GM12878 (cell line): ENCODE data around the gene PRDM16. TPM values are rescaled to one million over a fixed set of nuclear protein-coding genes. Genes with fewer than 3 reads are reported as not detected.

ENCODE experiments used
- ATAC-seq: fragments of 200-7000 bp; cut with Tn5 transposase; 3 replicates; pipeline ENCODE4 v1.9.1; 2020; ENCODE audit warnings: mild to moderate bottlenecking, moderate library complexity
- BruUV-seq: library from RNA; stranded (reverse); fragments of 400-500 nt; replicated peaks from 2 replicates; lab custom pipeline; 2021; lab: Mats Ljungman, UMichigan
- CTCF ChIA-PET: fragments of 300-600 bp; sonication (Branson Sonifier 250); formaldehyde crosslinking; extraction: SDS; loops from one replicate; lab custom pipeline; 2021; ENCODE audit warnings: inconsistent platforms; lab: Yijun Ruan, JAX
- POLR2A ChIA-PET: fragments of 350-600 bp; formaldehyde crosslinking; extraction: SDS; loops from one replicate; lab custom pipeline; 2021; ENCODE audit warnings: inconsistent platforms; lab: Charles Lee
- RAD21 ChIA-PET: fragments of 300-600 bp; sonication (Branson Sonifier 250); formaldehyde crosslinking; loops from one replicate; lab custom pipeline; 2023; ENCODE audit warnings: antibody characterized with exemption; ENCODE audit not compliant: unreplicated experiment; lab: Charles Lee
- SMC1A ChIA-PET: fragments of 300-600 bp; sonication (Branson Sonifier 250); formaldehyde crosslinking; loops from one replicate; lab custom pipeline; 2023; ENCODE audit not compliant: unreplicated experiment, uncharacterized antibody; lab: Charles Lee
- DNase-seq: peaks from one replicate; pipeline ENCODE4 v3.0.0-alpha.2; 2011; ENCODE audit warnings: low read depth, low spot score
- FAIRE-seq: peaks from 3 replicates; lab custom pipeline; 2011; peaks lifted over from hg19 to GRCh38; lab: Jason Lieb, UNC
- H2AFZ ChIP-seq: 2 replicates; pipeline ENCODE4 v1.6.0; 2011; ENCODE audit warnings: low read depth, low read length, control low read depth; ENCODE audit not compliant: control insufficient read depth
- H3K27ac ChIP-seq: 2 replicates; pipeline ENCODE4 v1.5.1; 2011; ENCODE audit warnings: control low read depth; ENCODE audit not compliant: control insufficient read depth, insufficient read depth
- H3K27me3 ChIP-seq, 2 experiments: replicated peaks in 1 of 2; 2 replicates each; pipeline versions ENCODE4 v1.6.0 to v1.6.1; 2011; ENCODE audit warnings: low read length in 1 of 2; ENCODE audit not compliant: control insufficient read depth in 2 of 2, insufficient read depth in 2 of 2
- H3K36me3 ChIP-seq, 2 experiments: 2 replicates each; pipeline ENCODE4 v1.5.1; 2011; ENCODE audit warnings: low read length in 1 of 2; ENCODE audit not compliant: control insufficient read depth in 2 of 2, insufficient read depth in 2 of 2
- H3K4me1 ChIP-seq: 2 replicates; pipeline ENCODE4 v1.6.1; 2011; ENCODE audit warnings: mild to moderate bottlenecking, low read length, moderate library complexity, mixed read lengths; ENCODE audit not compliant: control insufficient read depth, insufficient read depth
- H3K4me2 ChIP-seq: 2 replicates; pipeline ENCODE4 v1.6.0; 2011; ENCODE audit warnings: control low read depth; ENCODE audit not compliant: control insufficient read depth, insufficient read depth
- H3K4me3 ChIP-seq: fragments of 200-600 bp; sonication (generic); 2 replicates; pipeline ENCODE4 v1.5.1; 2016
- H3K79me2 ChIP-seq: 2 replicates; pipeline ENCODE4 v1.6.0; 2011; ENCODE audit warnings: low read length; ENCODE audit not compliant: control insufficient read depth, insufficient read depth
- H3K9ac ChIP-seq: 2 replicates; pipeline ENCODE4 v1.8.0; 2011; ENCODE audit warnings: low read length, control low read depth, mixed read lengths; ENCODE audit not compliant: control insufficient read depth, insufficient read depth
- H3K9me3 ChIP-seq: replicated peaks from 3 replicates; pipeline ENCODE4 v1.5.1; 2011; ENCODE audit warnings: mild to moderate bottlenecking, low read length; ENCODE audit not compliant: control insufficient read depth, insufficient read depth
- H4K20me1 ChIP-seq: 2 replicates; pipeline ENCODE4 v1.6.0; 2011; ENCODE audit not compliant: control insufficient read depth, insufficient read depth
- HSF1 ChIP-seq: fragments of 150-350 bp; IDR thresholded peaks from 2 replicates; pipeline ENCODE4 v1.6.1; 2014; ENCODE audit warnings: mild to moderate bottlenecking, low read depth, low read length
- MTA2 ChIP-seq: fragments of 450-650 bp; IDR thresholded peaks from 2 replicates; pipeline ENCODE4 v1.6.1; 2016; ENCODE audit warnings: low read depth, mild to moderate bottlenecking, moderate library complexity
- NR2F1 ChIP-seq: fragments of 450-650 bp; conservative IDR thresholded peaks from 2 replicates; pipeline ENCODE4 v1.6.1; 2017; ENCODE audit warnings: mild to moderate bottlenecking
- RAD51 ChIP-seq: fragments of 450-650 bp; IDR thresholded peaks from 2 replicates; pipeline ENCODE4 v1.6.1; 2016; ENCODE audit warnings: moderate library complexity, mild to moderate bottlenecking, inconsistent platforms
- SIN3A ChIP-seq: IDR thresholded peaks from 2 replicates; pipeline ENCODE4 v1.6.1; 2012; ENCODE audit warnings: low read depth, low read length, improper control_type of control experiment
- SP1 ChIP-seq: IDR thresholded peaks from one replicate; pipeline ENCODE4 v1.6.1; 2011; ENCODE audit warnings: low read depth, low read length
- WRNIP1 ChIP-seq: IDR thresholded peaks from 2 replicates; pipeline ENCODE4 v1.6.1; 2011; ENCODE audit warnings: low read depth, low read length, improper control_type of control experiment, borderline replicate concordance
- ZNF217 ChIP-seq: fragments of 450-650 bp; IDR thresholded peaks from 2 replicates; pipeline ENCODE4 v1.6.1; 2017; ENCODE audit warnings: antibody characterized with exemption, mild to moderate bottlenecking
- ZNF274 ChIP-seq: IDR thresholded peaks from one replicate; pipeline ENCODE4 v1.8.0; 2011; ENCODE audit not compliant: insufficient read length, insufficient read depth
- WGBS: methylation state at CpG from one replicate; pipeline ENCODE4 v1.1.6; 2016; ENCODE audit warnings: low lambda C conversion rate; ENCODE audit not compliant: insufficient replicate concordance, insufficient coverage; ENCODE audit errors: missing lambda C conversion rate; 5-methylcytosine and 5-hydroxymethylcytosine counted together
- in situ Hi-C: fragments of 300-500 bp; cut with MboI; formaldehyde crosslinking; loops from 9 replicates; pipeline ENCODE4 v1.14.3; 2018; ENCODE audit warnings: mixed read lengths
- intact Hi-C: fragments of 100-400 bp; cut with micrococcal nuclease; formaldehyde crosslinking; loops from one replicate; pipeline ENCODE4 v1.14.2; 2022; ENCODE audit not compliant: unreplicated experiment
- polyA plus RNA-seq, 11 experiments: library from polyadenylated mRNA; depleted of rRNA in 4 of 11; unstranded in 6 of 11; stranded (reverse) in 5 of 11; fragments of >200 nt; fragmentation: Nextera tagmentation in 4 of 11; fragmentation: Illumina TruSeq in 1 of 11; extraction: Ambion mirVana in 4 of 11; extraction: Trizol in 1 of 11; gene quantifications; 1 replicate in 1 of 11; 2 replicates in 10 of 11; pipeline versions ENCODE4 v1.2.1 to v1.2.3, GENCODE V29; 2011 to 2016; ENCODE audit warnings: inconsistent platforms in 2 of 11, missing spikeins in 2 of 11, low read depth in 1 of 11
- total RNA-seq, 4 experiments: library from RNA; depleted of rRNA in 3 of 4; stranded (reverse); fragments of >200 nt in 3 of 4; fragmentation: Illumina TruSeq in 1 of 4; extraction: Trizol in 1 of 4; gene quantifications; 2 replicates each; pipeline versions ENCODE4 v1.2.1 to v1.2.3, GENCODE V29; 2013 to 2021
- TF ChIP-seq, protein P1 (sequence below): fragments of 450-650 bp; formaldehyde crosslinking; IDR thresholded peaks from 2 replicates; pipeline ENCODE4 v1.4.0; 2022; ENCODE audit warnings: mild to moderate bottlenecking, moderate library complexity

PRDM16 gene
- total and polyA plus RNA-seq, 10 of the 15 experiments (the other 5 are each of a cell fraction or from before 2014, with no cell fraction given) = 0.03 TPM; not detected in 9

DNA sequence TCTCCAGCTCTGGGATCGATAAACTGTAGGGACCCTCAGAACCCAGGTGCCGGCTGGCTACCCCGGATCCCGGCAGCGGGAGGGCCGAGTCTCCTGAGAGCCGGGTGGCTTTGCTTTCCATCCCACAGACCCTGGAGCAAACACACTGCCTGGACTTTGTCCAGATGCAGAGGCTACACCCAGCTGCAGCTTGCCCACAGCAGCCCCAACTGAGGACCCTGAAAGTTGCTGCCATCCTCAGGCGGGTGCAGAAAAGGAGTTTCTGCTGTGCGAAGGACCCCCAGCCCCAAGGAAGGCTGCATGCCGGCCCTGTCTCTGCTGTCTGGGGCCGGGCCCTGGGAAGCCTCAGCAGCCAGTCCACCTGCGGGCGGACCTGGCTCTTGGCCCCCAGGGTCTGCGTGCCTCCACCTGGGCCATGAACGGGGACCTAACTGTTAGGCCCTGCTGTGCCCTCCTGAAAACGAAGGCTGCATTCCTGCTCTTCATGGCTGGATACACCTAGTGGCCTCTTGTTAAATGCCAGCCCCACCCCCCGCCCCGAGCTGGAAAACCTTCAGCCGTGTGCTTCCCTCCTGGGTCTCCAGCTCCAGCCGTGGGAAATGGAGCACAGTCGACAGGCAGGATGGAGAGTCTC, 287.9 kb downstream of the PRDM16 start:
- no peak overlapping the region for H3K4me2 ChIP-seq
- H3K4me1 ChIP-seq = no peaks in the 10 kb centered on the region
- no peaks in the 10 kb centered on the region for H3K79me2 ChIP-seq
- no peak for TF ChIP-seq HSF1
- no peak for TF ChIP-seq SIN3A
- TF ChIP-seq WRNIP1 = no peak
- no peak for TF ChIP-seq ZNF274
- TF ChIP-seq, protein P1, sequence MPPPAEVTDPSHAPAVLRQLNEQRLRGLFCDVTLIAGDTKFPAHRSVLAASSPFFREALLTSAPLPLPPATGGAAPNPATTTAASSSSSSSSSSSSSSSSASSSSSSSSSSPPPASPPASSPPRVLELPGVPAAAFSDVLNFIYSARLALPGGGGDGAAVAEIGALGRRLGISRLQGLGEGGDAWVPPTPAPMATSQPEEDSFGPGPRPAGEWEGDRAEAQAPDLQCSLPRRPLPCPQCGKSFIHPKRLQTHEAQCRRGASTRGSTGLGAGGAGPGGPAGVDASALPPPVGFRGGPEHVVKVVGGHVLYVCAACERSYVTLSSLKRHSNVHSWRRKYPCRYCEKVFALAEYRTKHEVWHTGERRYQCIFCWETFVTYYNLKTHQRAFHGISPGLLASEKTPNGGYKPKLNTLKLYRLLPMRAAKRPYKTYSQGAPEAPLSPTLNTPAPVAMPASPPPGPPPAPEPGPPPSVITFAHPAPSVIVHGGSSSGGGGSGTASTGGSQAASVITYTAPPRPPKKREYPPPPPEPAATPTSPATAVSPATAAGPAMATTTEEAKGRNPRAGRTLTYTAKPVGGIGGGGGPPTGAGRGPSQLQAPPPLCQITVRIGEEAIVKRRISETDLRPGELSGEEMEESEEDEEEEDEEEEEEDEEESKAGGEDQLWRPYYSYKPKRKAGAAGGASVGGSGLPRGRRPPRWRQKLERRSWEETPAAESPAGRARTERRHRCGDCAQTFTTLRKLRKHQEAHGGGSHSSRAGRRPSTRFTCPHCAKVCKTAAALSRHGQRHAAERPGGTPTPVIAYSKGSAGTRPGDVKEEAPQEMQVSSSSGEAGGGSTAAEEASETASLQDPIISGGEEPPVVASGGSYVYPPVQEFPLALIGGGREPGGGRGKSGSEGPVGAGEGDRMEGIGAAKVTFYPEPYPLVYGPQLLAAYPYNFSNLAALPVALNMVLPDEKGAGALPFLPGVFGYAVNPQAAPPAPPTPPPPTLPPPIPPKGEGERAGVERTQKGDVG = no peak
- no peak for TF ChIP-seq NR2F1
- TF ChIP-seq ZNF217 = no peak
- no peak for TF ChIP-seq MTA2
- TF ChIP-seq SP1 = no peak
- TF ChIP-seq RAD51 = no peak
- TF ChIP-seq, all 136 proteins: peak for 0
- in situ Hi-C loops = no loop called here
- no peak overlapping the region for H3K4me3 ChIP-seq
- no peak for DNase-seq
- 40% methylated on average over 21 of the region's 21 CpGs for WGBS
- H3K27ac ChIP-seq = no peak overlapping the region
- no peaks in the 10 kb centered on the region for H4K20me1 ChIP-seq
- H3K9me3 ChIP-seq = no peaks in the 10 kb centered on the region
- H3K36me3 ChIP-seq = no peaks in the 10 kb centered on the region
- intact Hi-C loops = no loop called here
- POLR2A ChIA-PET = no interaction called here
- no peaks in the 10 kb centered on the region for H3K27me3 ChIP-seq
- FAIRE-seq = no peak
- CTCF ChIA-PET = interaction anchor here (0.6 kb wide), 1 partner anchor 12 kb away, joined by 3 read pairs; no protein-coding TSS in a partner anchor
- BruUV-seq = no TSS peak
- no peak overlapping the region for H2AFZ ChIP-seq
- RAD21 ChIA-PET = no interaction called here
- SMC1A ChIA-PET = no interaction called here
- no peak overlapping the region for H3K9ac ChIP-seq
- no peak for ATAC-seq
